ENCODE measurements around the gene AGTRAP.

DNA sequence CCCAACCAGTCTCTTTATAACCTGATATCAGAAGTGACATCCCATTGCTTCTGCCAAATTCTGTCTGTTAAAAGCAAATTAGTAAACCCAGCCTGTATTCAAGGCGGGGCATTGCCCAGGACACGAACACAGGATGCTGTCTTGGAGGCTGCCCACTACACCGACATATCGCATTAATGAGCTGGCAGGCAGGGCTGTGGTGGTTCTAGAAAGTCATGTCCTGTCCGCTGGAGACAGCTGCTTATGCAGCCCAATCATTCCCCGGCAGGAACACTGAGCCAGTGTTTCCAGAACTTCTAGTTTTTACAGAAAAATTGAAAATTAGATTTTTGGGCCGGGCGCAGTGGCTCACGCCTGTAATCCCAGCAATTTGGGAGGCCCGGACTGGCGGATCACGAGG, 45.4 kb downstream of the AGTRAP start:
- no peak for TF ChIP-seq MYC (IDR thresholded peaks at IDR 0.05; ENCODE audit: low read depth, low read length)
- no peak for TF ChIP-seq CTCF (IDR thresholded peaks at IDR 0.05; ENCODE audit: low read depth, low read length)
- TF ChIP-seq POLR2A (IDR thresholded peaks at IDR 0.05; ENCODE audit: extremely low read depth, insufficient read length): no peak
